RWPE2 (cell line): ENCODE data around the gene SHMT2.
A peak's percentile ranks its signal among the peaks of the same experiment; 100 is the strongest.

ENCODE experiments used
- ATAC-seq: fragments of 200-7000 bp; cut with Tn5 transposase; 3 replicates; pipeline ENCODE4 v1.9.1; 2021; ENCODE audit warnings: low read depth
- DNase-seq: peaks from one replicate; pipeline ENCODE4 v3.0.0-alpha.2; 2020; ENCODE audit warnings: low spot score
- H3K27ac ChIP-seq: fragments of 450-650 bp; 2 replicates; pipeline ENCODE4 v1.5.1; 2017; ENCODE audit warnings: mild to moderate bottlenecking; ENCODE audit not compliant: poor library complexity, severe bottlenecking
- H3K27me3 ChIP-seq: fragments of 250-450 bp; sonication (Bioruptor Pico); 2 replicates; pipeline ENCODE4 v1.5.1; 2021; ENCODE audit warnings: mild to moderate bottlenecking, moderate library complexity; ENCODE audit not compliant: insufficient read depth, poor library complexity, severe bottlenecking
- H3K36me3 ChIP-seq: fragments of 250-450 bp; sonication (Bioruptor Pico); 2 replicates; pipeline ENCODE4 v1.5.1; 2020; ENCODE audit warnings: low read depth, mild to moderate bottlenecking, moderate library complexity
- H3K4me1 ChIP-seq: fragments of 250-450 bp; sonication (Bioruptor Pico); 2 replicates; pipeline ENCODE4 v1.5.1; 2021; ENCODE audit warnings: mild to moderate bottlenecking, moderate library complexity; ENCODE audit not compliant: insufficient read depth, poor library complexity, severe bottlenecking
- H3K4me3 ChIP-seq: fragments of 250-450 bp; sonication (Bioruptor Pico); 2 replicates; pipeline ENCODE4 v1.5.1; 2021; ENCODE audit warnings: mild to moderate bottlenecking, moderate library complexity; ENCODE audit not compliant: severe bottlenecking
- H3K9me3 ChIP-seq: fragments of 250-450 bp; sonication (Bioruptor Pico); 2 replicates; pipeline ENCODE4 v1.5.1; 2021; ENCODE audit warnings: mild to moderate bottlenecking, moderate library complexity; ENCODE audit not compliant: severe bottlenecking
- CTCF ChIP-seq: fragments of 450-650 bp; IDR thresholded peaks from one replicate; pipeline ENCODE4 v1.5.1; 2017; ENCODE audit warnings: mild to moderate bottlenecking, moderate library complexity; ENCODE audit not compliant: poor library complexity, severe bottlenecking

SHMT2 gene

GRCh38 chr12:57262126-57262822 is 32.8 kb downstream of the SHMT2 start:
- Histone ChIP-seq H3K4me1 (no peaks in the 10 kb centered on the region), H3K4me3 (no peak overlapping the region), H3K27me3 (no peaks in the 10 kb centered on the region), H3K9me3 (no peaks in the 10 kb centered on the region), H3K36me3 (peaks cover 62% of the 10 kb centered on the region), H3K27ac (no peak overlapping the region)
- DNase-seq (no peak), ATAC-seq (no peak)
- TF ChIP-seq CTCF: no peak

GRCh38 chr12:57263096-57263495 is 33.6 kb downstream of the SHMT2 start:
- DNase-seq: no peak
- no peaks in the 10 kb centered on the region for H3K9me3 ChIP-seq
- peaks cover 61% of the 10 kb centered on the region for H3K36me3 ChIP-seq
- no peak for ATAC-seq
- no peak overlapping the region for H3K4me3 ChIP-seq
- H3K4me1 ChIP-seq: no peaks in the 10 kb centered on the region
- no peak for TF ChIP-seq CTCF
- no peak overlapping the region for H3K27ac ChIP-seq
- H3K27me3 ChIP-seq: no peaks in the 10 kb centered on the region

- H3K27ac ChIP-seq: no peak overlapping the region
- no peaks in the 10 kb centered on the region for H3K4me1 ChIP-seq
- ATAC-seq (no peak), DNase-seq (no peak)
- peaks cover 57% of the 10 kb centered on the region for H3K36me3 ChIP-seq
- no peak for TF ChIP-seq CTCF
- no peaks in the 10 kb centered on the region for H3K9me3 ChIP-seq
- H3K27me3 ChIP-seq: no peaks in the 10 kb centered on the region
- H3K4me3 ChIP-seq: no peak overlapping the region
Measured at GRCh38 chr12:57266681-57267080, 37.2 kb downstream of the SHMT2 start.

DNA sequence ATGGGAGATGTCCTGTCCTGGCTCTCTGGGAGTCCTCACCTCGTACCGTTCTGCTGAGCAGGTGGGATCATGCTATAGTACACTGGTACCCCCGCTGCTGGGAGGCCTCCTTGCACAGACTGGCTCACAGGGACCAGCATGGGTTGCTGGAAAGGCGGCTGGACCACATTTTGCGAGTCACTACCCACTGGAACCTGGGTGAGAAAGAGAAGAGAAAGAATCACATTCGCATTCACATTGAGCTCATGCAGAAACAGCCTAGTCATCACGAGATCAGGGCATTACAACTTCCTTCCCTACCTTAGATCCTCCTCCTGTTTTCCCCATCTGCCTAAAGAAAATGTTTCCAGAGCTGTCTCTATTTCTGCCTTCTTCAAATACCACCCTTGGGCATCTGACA is 38.8 kb downstream of the SHMT2 start:
- no peaks in the 10 kb centered on the region for H3K27me3 ChIP-seq
- TF ChIP-seq CTCF: no peak
- H3K9me3 ChIP-seq: no peaks in the 10 kb centered on the region
- no peak overlapping the region for H3K27ac ChIP-seq
- no peak for ATAC-seq
- no peak for DNase-seq
- H3K4me1 ChIP-seq: no peaks in the 10 kb centered on the region
- H3K4me3 ChIP-seq: no peak overlapping the region
- H3K36me3 ChIP-seq: peaks cover 47% of the 10 kb centered on the region

DNA sequence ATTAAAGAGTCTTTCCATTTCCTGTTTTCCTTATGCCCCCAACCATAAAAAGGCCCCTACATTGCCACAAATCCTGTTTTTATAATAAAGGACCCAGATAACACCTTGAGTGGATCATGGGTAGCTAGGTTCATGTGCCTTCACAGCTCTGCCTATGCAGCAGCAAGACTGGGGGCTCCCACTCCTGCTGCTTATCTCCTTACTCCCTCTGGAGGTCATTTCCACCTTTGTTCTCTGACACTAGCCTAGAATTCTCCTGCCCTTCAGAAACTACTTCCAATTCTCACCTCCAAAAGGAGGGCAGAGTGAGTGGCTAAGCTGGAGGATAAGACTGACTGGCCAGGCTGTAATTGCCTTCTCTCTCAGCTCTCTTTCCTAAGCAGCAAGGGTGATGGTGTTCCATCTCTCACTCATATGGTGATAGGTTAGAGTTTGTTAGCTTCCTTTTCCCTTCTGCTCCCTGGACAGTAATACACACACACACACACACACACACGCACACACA is 41.5 kb downstream of the SHMT2 start:
- no peaks in the 10 kb centered on the region for H3K27me3 ChIP-seq
- ATAC-seq (no peak), DNase-seq (no peak)
- H3K4me1 ChIP-seq: no peaks in the 10 kb centered on the region
- H3K36me3 ChIP-seq: peaks cover 39% of the 10 kb centered on the region
- peak; percentile 5 for TF ChIP-seq CTCF
- H3K4me3 ChIP-seq: no peak overlapping the region
- no peaks in the 10 kb centered on the region for H3K9me3 ChIP-seq
- no peak overlapping the region for H3K27ac ChIP-seq
